Stimulated activated CD4-positive, alpha-beta T cell treated with anti-CD3 and anti-CD28 coated beads, Interleukin-4, amount 100 ng/mL, for 1 hour (primary cell): Measurements from ENCODE around the gene ARHGEF5.
"Not testable (repeated sequence)": the region's sequence is repeated elsewhere in the genome, so short reads cannot be mapped to it uniquely, and the experiment has no call there.

Source experiments
- DNase-seq: peaks from one replicate; pipeline ENCODE4 v3.0.0-alpha.2; 2020

Gene ARHGEF5

DNA sequence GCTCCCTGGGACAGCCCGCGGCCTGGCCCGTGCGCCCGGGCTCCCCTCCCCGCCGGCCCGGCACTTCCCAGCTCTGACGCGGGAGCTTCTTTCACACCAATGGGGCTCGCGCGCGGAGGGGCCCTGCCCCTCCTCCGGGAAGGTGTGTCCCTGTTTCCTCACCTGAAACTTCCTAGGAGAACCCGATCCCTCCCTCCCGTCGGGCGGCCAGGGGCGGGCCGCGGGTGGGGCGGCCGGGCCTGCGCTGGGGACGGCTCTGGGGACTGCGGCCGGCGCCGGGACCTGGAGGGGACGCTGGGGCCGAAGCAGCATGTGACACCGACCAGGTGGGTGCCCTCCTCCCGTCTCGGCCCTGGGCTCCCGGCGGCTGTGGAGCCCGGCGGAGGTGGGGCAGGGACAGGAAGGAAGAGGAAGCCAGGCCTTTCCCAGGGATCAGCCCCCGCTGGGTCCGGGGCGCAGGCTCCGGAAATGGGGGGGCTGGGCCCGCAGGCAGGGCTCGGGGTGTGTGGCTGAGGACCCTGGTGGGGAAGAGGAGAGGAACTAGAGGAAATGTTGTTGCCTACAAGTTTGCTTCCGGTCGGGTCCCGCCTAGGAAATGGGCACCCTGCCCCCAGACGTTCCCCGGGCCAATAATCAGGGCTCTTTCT, at the start of gene ARHGEF5:
TSS of gene ARHGEF5 (plus strand) at position 227 of the 647 bp plus-strand sequence. CDS start 7,268 bp downstream, outside the sequence.
- DNase-seq, result not testable (repeated sequence)

DNA sequence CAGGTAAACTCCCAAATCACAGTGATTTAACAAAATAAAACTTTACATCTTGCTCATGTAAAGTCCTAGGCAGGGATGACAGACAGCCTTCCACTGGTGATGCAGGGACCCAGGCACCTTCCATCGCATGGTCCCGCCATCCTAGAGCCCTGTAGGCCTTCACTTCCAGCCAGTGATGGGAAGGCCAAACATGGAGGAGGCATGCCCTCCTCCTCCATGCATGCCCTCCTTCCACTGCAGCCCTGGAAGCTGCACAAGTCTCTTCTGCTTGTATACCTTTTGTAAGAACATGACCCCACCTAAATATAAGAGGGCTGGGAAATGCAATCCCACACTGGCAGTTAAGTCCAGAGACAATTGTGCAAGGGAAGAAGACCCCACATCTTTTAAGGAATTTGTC, 45.5 kb upstream of the ARHGEF5 start:
- not testable (repeated sequence) for DNase-seq

DNA sequence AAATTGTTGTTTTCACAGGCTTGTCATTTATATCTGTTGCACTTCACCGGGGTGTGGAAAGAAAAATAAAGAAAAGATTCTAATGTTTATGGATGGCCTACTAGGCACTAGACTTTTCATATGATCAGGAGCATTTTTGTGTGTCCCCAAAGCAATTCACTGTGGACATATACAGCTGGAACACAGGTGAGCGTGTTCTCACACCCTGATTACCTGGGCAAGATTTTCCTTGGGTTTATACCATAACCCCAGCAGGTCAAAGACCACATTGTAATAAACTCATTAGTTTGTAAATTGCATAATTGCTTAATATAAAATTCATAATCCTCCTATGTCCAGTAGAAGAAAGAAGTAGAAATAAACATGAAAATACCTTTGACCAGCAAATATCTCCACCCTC, 44.0 kb upstream of the ARHGEF5 start:
- not testable (repeated sequence) for DNase-seq

DNA sequence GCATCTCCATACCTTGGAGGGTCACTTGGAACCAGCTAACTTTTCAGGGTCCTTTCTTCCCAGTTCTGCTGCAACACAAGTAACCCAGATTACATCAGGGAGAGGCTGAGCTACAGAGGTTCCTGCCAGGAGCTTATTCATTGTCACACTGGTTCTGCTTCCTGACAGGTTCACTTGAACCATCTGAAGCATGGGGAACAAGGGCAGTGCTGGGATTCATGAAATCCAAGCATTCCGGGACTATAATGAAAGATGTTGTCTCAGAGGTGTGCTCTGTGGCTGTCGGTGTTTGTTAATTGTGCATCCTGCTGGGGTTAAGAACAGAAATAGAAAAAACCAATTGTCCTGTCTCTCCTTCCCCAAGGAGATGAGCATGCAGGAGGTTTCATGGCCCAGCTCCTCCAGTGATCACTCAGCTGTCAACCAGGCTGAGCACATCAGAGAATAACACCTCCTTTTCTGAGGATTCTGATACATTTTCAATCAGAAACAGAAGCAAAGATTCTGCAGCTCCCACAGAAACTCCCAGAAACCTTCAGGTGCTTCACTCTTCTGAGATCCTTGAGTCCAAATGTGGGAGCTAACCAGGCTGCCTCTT, 43.2 kb upstream of the ARHGEF5 start, which contains the start of gene OR2A1:
TSS of gene OR2A1 (plus strand) at position 548 of the 598 bp plus-strand sequence. CDS start 5,706 bp downstream, outside the sequence.
- not testable (repeated sequence) for DNase-seq

DNA sequence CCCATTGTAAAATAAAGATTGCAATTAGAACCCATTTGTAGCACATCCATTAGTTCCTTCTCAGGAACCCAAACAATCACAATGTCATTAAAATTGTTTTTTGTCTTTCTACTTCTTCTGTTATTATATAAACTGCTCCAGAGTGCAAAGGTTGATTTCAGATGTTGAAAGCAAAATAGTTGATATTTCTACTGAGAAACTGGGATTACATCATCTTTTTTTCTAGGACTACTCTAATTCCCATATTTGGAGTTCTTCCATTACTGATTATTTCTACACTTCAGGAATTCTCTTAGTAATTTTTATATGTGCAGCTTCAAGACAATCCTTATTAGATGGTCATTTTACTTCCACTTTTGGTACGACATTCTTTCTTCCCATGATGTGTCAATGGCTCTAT, 37.7 kb upstream of the ARHGEF5 start:
- not testable (repeated sequence) for DNase-seq

DNA sequence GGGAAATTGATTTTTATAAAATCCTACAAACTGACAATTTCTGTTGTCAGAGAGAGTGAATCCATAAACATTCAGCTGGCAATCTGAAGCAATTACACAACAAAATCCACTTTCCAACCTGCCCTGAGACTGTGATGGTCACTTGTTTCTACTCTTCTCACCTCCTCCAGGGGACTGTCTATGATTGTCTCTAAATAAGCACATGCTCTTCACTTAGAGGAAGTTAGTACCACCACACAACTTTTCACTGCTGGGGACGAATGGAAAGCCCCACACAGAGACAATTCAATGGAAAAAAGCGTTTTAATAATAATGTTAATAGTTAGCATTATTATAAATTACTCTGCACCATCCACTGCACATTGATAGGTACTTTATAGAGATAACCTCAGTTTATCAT, 35.7 kb upstream of the ARHGEF5 start:
- not testable (repeated sequence) for DNase-seq

DNA sequence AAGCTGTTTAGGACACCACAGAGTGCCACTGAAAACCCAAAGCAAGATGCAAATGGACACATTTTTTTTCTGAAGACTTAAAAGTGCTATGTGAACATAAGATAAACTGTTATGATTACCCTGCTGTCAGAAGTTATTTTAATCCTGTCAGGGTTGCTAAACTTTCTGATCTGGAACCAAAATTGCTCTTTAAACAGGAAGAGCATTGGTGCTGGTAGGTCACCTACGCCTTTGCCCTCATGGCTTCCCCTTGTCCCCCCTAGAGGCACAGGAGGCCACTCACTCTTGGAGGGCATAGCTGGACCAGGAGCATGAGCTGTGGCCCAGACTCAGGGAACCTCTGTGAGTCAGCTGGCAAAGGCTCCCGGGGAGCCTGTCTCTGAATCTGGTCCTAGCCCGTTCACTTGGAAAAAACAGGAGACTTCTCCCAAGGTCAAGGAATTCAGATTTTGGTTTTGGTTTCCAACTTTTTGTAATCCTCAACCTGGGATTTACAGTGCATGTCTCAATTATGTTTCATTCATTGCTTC, 33.5 kb upstream of the ARHGEF5 start:
- not testable (repeated sequence) for DNase-seq

DNA sequence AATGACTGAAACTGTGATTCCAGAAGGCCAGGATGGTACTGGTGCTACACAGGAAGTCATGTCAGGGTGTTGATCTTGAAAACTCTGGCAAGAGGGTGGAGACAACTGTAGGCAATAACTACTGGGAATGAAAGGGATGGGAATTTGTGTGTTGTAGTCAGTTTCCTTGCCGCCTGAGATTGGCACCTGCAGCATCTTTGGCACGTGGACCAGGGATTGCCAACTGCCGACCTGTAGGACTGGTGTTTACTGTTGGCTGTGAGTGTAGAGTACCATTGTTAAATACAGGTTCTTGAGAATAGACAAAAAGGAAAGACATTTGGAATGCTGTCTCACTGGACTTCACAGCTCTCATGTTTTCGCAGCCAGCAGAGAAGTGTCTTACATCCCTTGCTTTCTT, 31.8 kb upstream of the ARHGEF5 start:
- DNase-seq, result not testable (repeated sequence)

DNA sequence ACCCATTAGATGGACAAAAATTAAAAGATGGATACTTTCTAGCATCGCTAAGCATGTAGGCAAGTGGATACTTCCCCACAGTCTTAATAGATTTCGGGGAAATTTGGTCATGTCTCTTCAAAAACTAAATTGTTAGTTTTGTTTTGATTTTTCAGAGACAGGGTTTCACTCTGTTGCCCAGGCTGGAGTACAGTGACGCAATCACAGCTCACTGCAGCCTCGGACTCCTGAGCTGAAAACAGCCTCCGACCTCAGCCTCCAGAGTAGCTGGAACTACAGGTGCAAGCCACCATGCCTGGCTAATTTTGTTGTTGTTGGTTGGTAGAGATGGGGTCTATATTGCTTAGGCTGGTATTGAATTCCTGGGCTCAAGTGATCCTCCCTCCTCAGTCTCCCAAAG, 29.3 kb upstream of the ARHGEF5 start:
- DNase-seq, result not testable (repeated sequence)

DNA sequence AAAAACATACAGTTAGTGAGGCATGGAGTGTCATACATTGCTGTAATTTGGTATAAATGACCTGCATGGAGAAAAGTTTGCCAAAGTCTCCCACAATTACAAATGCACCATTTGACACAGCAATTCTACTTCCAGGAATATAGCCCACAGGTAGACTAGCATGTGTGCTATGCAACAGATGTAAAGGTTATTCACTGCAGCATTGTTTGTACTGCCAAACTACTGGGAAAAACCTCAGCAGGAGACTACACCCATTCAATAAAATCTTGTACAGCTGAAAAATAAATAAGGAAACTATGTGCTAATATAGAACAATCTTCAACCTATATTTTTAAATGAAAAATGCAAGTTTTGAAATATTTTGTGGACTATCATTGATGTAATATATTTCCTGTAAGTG, 25.2 kb upstream of the ARHGEF5 start:
- not testable (repeated sequence) for DNase-seq

DNA sequence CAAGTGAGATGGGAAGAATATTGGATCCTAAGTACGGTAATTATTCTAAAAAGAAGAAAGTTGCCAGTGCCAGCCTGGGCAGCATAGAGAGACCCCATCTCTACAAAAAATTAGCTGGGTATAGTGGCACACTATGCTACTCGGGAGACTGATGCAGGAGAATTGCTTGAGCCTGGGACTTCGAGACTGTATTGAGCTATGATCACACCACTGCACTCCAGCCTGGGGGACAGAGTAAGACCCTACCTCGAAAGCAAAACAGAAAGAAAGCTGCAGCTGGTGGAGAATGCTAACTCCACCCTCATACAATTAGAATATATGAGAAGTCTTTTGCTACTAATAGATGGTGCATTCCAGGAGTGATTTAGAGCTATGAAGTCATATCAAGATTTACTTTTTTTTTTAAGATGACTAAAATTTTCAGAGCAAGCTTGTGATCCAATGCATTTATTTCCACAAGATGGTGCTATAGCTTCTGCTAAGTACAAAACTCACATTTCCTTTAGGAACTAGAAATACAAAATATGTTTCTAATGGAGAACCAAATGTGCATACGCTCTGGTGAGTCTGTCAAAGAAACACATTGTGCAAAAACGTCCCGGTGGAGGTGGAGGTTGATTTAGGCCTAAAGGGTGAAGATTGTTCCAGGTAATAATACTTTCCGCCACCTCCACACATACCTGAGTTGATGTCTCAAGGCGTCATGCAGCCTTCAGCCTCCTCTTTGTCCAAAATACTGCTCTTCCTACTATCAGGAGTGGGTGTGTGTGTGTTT, 23.8 kb upstream of the ARHGEF5 start:
- not testable (repeated sequence) for DNase-seq

DNA sequence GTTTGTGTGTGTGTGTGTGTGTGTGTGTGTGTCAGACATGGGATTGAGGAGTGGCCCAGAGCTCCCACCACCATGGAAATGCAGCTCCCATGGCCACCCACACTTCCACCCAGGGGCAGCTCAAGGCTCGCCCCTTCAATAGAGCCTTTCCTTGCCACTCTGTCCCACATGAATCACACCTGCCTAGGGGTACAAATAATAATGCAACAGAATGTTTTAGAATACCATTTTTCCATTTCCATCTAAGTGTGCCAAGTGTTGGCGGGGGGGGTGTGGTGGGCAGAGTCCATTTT, 23.3 kb upstream of the ARHGEF5 start:
- not testable (repeated sequence) for DNase-seq

DNA sequence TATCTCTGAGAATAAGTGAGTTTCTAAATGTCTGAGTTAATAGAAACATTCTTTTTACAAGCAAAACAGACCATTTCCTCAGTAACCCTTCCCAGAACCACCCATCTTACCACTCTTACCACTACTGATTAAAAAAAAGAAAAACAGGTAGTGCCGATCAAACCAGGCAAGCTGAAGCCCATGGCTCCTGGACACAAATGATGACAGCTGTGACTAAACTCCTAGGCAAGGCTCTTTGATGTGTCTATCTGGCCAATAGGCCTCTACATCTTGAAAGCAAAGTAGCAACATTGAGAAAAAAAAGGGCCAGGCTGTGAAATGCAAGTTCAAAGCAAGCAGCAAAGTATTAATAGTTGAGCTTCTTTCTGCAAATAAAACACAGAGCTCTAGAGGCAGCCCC, 6.6 kb upstream of the ARHGEF5 start:
- not testable (repeated sequence) for DNase-seq

DNA sequence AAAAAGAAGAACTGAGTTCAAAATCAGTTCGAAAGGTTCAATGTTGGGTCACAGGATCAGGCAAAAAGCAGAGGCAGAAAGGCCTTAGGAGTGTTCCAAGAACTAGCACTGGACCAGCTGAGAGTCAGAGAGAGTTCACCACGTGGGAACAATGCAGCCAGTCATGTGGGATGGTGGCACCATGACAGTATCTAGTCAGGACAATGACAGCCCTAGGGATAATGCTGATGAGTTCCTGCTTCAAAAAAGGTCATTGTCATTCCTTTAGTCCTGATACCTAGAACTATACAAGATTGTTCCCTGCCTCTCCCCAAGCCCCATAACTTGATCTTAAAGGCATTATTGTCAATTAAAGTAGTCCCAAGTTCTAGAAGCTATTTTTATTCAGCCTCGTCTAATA, 3.5 kb upstream of the ARHGEF5 start:
- DNase-seq, result not testable (repeated sequence)

DNA sequence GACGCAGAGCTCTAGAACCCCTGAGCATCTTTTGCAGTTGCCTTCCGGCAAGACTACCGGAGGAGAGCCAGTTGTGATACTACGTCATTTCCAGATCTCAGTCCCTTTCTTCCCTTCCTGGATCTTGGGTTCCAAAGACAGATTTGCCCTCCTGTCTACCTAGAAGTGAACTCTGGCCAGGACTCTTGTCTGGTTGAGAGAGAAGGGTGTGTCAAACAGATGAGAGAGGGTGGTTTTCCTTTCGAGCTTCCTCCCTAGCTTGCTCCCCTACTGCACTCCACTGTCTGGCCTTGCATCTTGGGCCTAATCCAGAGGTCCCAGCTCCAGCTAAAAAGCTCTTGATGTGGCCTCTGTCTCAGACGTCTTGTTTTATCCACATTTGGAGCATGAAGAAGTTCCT, 983 bp downstream of the ARHGEF5 start:
- DNase-seq, result not testable (repeated sequence)

DNA sequence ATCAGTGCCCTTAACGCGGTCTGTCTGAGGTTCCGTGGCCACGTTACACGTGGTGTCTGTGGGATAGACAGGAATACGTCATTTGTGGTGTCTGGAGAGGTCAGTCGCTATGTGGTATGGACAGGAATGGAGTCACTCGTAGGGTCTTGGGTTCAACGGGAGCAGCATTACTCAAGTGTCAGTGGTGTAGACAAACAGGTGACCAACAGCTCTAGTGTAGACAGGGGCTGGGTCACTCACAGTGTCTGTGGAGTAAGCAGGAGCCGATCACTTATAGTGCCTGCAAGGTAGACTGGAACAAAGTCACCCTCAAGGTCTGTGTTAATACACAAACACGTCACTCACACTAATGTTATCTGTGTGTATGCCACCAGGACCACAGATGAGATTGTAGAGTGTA, 1.7 kb downstream of the ARHGEF5 start:
- not testable (repeated sequence) for DNase-seq

DNA sequence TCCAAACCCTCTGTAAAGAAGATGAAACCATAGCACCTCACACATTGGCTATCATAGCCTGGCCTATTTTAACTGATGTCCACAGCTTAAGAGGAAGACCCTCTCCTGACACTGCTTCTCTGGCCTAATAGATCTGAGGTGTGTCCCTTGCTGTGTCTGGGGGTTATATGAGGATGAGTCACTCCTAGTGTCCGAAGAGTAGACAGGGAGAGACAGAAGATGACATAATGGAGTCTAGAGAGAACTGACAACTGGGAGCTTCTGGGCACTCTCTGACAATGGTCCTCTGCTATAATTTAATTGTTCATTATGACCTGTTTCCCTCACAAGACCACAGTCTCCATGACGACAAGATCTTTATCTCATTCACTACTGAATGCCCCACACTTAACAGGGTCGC, 6.9 kb downstream of the ARHGEF5 start:
- DNase-seq, result not testable (repeated sequence)

DNA sequence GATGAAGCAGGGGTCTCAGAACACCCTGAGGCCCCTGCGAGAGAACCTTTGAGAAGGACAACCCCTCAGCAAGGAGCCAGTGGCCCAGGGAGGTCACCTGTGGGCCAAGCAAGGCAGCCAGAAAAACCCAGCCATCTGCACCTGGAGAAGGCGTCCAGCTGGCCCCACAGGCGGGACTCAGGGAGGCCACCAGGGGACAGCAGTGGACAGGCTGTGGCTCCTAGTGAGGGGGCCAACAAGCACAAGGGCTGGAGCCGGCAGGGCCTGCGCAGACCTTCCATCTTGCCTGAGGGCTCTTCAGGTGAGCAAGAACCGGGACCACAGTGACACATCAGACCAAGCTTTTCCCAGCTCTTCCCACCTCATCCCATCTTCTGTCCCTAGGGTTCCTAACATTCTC, 10.3 kb downstream of the ARHGEF5 start:
- DNase-seq, result not testable (repeated sequence)

DNA sequence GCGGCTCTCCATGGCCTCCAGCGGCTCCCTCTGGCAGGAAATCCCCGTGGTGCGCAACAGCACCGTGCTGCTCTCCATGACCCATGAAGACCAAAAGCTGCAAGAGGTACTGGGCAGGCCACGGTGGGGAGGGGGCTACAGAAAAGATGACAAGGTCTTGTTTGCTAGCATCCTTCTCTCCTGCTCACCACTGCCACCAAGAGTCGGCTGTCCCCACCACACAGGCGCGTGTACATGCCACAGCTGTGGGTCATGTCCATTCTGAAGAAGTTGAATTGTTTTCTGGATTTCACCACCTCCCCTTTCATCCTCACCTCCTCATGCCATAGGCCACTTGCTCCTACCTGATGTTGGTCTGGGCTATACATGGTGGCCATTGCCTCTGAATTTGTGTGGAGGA, 12.0 kb downstream of the ARHGEF5 start:
- not testable (repeated sequence) for DNase-seq

DNA sequence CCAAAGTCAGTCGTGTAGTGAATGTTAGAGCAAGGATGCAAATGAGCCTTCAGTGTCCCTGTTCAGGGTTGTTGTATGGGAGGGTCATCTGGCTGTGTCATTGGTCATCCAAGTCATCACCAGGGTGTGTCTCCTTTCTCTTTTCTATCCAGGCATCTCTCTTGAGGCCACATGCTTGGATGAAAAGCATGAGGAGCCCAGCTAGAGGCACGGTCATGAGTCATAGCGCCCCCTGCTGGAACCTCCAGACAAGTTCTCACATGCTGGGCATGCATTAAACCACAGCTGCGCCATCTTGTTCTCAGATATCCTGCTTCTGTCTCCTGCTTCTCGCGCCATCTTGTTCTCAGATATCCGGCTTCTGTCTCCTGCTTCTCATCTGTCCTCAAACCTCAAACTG, 14.0 kb downstream of the ARHGEF5 start:
- not testable (repeated sequence) for DNase-seq

DNA sequence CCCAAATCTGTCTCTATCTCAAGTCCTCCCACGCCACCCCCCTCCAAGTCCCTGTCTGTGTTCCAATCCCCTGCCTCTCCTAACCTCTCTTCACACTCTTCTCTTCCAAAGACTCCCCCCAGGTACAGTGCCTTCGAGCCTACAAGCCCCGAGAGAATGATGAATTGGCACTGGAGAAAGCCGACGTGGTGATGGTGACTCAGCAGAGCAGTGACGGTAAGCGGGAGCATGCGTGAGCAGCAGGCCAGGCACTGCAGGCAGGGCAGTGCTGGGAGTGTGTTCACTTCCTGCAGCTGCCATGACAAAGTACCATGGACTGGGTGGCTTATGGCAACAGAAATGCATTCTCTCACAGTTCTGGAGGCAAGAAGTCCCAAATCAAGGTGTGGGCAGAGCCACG, 23.4 kb downstream of the ARHGEF5 start:
- no peak for DNase-seq

DNA sequence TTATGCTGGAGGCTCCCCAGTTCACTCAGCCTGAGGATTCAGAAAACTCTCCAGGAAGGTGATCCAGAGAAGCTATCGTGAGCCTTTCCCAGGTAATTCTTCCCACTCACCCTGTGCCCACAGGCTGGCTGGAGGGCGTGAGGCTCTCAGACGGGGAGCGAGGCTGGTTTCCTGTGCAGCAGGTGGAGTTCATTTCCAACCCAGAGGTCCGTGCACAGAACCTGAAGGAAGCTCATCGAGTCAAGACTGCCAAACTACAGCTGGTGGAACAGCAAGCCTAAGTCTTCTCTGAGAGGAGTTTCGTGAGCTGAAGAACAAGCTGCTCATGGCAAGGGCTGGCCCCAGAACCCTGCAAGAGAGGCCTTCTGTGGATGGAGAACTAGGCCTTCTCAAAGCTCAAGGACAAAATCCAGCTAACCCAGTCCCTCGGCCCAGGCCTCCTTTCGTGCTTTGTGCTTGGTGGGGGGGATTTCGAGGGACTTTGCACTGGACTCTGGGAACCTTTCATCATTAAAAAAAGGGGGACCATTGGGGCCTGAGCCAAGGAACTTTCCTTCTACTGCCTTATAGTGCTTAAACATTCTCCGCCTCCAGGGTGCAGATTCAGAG, 24.7 kb downstream of the ARHGEF5 start:
- no peak for DNase-seq

DNA sequence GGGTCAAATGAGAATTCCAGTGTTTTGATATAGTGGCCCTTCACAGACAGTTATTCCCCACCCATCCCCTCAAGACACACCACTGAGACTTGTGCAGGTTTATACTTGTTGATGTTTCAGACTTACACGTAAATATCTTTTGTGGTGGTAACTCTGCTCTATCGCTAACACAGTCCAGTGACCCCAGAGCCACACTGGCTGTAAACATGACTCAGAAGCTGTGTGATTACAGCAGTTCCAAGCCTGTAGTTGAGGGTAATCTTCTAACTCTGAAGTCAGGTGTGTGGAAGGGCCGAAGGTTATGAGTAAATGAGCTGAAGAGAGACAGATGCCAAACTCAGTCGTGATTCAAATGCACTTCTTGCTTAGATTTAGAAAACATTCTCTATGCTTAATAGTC, 28.9 kb downstream of the ARHGEF5 start:
- DNase-seq, result no peak
